Neural progenitor cell (in vitro differentiated cells): ENCODE data around the gene PRRG1.

ENCODE experiments used
- EZH2 ChIP-seq: fragments of 200-600 bp; sonication (generic); IDR thresholded peaks from 2 replicates; pipeline ENCODE4 v1.6.1; 2017; ENCODE audit warnings: antibody characterized with exemption, mild to moderate bottlenecking, moderate library complexity
- TF ChIP-seq, protein P1 (sequence below): fragments of 200-600 bp; sonication (generic); IDR thresholded peaks from 2 replicates; pipeline ENCODE4 v1.5.1; 2017; ENCODE audit warnings: antibody characterized with exemption, mild to moderate bottlenecking

DNA sequence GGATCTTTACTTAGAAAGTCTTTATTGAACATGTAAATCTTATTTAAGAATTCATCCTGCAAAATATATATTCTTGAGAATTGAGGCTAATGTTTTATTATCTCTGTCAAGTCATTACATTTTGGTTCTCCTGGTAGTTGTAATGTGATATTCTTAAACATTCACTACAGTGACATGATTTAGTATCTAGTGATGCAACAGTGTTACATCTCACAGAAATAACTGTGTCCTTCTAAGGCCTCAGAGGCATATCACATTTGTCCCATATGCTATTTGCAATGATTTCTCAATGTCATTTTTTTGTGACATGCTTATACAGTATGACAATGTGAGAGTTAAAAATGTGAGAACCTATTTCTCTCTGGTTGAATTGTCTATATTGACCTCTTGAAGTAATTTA lies 34.1 kb downstream of the PRRG1 start:
- TF ChIP-seq EZH2, result no peak
- TF ChIP-seq, protein P1, sequence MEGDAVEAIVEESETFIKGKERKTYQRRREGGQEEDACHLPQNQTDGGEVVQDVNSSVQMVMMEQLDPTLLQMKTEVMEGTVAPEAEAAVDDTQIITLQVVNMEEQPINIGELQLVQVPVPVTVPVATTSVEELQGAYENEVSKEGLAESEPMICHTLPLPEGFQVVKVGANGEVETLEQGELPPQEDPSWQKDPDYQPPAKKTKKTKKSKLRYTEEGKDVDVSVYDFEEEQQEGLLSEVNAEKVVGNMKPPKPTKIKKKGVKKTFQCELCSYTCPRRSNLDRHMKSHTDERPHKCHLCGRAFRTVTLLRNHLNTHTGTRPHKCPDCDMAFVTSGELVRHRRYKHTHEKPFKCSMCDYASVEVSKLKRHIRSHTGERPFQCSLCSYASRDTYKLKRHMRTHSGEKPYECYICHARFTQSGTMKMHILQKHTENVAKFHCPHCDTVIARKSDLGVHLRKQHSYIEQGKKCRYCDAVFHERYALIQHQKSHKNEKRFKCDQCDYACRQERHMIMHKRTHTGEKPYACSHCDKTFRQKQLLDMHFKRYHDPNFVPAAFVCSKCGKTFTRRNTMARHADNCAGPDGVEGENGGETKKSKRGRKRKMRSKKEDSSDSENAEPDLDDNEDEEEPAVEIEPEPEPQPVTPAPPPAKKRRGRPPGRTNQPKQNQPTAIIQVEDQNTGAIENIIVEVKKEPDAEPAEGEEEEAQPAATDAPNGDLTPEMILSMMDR, result no peak
